ELR (cell line): ENCODE data around the gene TM4SF4.

Source experiments
- DNase-seq: peaks from one replicate; pipeline ENCODE4 v3.0.0-alpha.2; 2015; ENCODE audit warnings: low read depth

Gene TM4SF4

GRCh38 chr3:149486726-149487125, 12.2 kb downstream of the TM4SF4 start:
- no peak for DNase-seq

GRCh38 chr3:149487598-149488197, 13.2 kb downstream of the TM4SF4 start:
- DNase-seq, result peak; percentile 56

GRCh38 chr3:149489060-149489690, 14.7 kb downstream of the TM4SF4 start:
- peak; percentile 60 for DNase-seq

DNA sequence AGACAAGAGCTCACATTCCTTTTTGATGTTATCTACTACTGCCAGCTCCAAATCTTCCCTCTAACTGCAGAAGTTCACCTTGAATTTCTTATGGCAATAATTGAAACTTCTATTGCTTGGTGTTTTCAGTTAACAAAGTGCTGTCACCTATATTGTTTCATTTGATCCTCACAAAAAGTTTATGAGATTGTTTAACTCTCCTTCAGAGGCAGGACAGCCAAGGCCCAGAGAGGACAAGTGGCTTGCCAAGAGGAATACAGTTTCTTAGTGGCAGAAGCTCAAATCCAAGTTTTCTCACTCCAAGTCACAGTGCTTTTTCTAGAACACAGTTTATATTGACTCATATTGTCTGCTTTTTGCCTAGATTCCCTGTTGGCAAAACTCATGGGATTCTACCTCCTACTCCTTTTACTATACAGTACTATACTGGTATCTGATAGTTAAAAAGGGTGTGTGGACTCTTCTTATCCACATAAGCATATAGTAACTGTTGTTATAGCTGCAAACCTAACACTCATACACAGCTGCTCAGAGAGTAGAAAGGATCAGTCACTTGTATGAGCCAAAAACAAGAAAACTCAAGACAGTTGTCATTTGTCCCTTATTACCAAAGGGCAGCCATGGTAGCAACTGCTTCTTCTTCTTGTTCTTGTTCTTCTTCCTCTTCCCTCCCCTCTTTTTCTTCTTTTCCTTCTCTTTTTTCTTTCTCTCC, 15.9 kb downstream of the TM4SF4 start:
- no peak for DNase-seq

DNA sequence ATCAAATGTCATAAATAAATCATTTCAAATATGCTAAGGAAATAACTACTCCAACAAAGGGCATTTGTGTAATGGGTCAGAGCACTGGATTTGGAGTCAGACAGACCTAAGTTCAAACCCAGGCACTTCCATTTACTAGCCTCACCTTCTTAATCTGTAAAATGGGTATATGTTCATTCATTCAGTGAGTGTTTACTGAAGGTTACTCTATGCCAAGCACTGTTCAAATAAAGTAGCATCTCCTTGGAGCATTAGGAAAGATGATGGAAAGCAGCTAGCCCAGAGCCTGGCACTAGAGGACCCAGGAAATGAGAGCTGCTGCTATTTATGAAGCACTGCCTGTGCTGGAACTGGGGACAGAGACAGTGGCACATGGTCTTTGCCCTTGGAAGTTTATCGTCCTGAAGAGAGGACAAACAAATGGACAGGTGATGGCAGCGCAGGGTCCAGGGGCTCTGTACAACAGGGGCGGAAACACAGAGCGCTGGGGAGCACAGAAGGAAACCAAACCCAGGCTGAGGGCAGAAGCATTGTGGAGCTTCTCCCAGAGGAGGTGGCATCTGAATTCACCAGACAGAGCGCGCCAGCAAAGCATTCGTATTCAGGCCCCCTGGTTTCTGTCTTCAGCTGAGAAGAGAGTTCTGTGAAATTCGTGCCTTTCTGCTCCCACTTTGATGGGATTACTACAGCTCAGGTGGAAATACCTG, 19.0 kb downstream of the TM4SF4 start:
- no peak for DNase-seq

DNA sequence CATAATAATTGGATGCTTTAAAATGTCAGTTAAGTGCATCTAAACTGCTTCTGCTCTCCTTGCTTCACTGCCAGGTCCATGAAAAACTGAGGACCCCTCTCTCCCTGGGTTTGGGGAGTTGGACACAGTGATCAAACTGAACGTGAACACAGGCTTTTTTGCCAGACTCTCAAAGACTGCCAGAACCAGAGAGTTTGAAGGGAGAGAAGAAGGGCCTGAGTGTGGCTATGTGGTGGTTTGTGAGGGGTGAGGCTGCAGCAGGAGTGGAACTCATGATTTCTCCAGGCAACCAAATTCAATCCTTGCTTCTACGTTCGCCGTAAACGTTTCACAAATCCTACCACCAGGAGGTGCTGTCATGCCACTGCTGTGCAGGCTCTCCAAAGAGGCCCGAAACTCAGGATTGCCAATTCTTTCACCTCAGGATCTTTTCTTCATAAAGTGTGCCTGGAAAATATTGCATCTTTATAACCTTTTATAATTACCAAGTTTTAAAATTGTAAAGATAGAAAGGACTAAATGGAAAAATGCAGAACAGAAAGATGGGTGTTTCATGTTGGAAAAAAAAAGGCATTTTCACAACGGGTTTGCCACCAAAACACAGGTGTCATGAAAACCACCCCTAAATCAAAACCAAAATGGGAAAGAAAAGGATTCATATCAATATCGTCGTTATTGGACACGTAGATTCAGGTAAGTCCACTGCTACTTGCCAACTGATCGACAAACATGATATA, 19.7 kb downstream of the TM4SF4 start:
- peak; percentile 62 for DNase-seq

DNA sequence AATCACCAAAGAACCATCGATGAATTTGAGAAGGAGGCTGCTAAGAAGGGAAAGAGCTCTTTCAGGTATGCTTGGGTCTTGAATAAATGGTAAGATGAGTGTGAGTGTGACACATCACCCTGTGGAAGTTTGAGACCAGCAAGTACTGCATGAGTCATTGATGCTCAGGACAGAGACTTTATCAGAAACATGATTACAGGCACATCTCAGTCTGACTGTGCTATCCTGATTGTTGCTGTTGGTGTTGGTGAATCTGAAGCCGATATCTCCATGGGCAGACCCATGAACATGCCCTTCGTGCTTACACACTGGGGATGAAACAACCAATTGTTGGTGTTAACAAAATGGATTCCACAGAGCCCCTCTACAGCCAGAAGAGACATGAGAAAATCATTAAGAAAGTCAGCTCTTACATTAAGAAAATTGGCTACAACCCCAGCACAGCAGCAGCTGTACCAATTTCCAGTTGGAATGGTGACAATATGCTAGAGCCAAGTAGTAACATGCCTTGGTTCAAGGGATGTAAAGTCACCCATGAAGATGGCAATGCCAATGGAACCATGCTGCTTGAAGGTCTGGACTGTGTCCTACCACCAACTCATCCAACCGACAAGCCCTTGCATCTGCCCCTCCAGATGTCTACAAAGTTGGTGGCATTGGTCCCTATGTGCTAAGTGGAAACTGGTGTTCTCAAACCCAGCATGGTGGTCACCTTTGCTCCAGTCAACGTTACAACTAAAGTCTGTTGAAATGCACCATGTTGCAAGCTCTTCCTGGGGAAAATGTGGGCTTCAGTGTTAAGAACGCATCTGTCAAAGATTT, 20.5 kb downstream of the TM4SF4 start:
- peak; percentile 89 for DNase-seq

DNA sequence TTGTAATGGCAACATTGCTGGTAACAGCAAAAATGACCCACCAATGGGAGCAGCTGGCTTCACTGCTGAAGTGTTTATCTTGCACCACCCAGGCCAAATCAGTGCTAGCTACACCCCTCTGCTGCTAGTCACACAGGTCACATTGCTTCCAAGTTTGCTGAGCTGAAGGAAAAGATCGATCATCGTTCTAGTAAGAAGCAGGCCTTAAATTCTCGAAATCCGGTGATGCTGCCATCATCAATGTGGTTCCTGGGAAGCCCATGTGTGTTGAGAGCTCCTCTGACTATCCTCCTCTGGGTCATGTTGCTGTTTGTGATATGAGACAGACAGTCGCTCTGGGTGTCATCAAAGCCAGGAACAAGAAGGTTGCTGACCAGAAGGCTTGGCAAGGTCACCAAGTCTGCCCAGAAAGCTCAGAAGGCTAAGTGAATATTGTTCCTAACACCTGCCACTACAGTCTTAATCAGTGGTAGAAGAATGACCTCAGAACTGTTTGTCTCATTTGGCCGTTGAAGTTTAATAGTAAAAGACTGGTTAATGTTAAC, 21.2 kb downstream of the TM4SF4 start:
- DNase-seq, result no peak

DNA sequence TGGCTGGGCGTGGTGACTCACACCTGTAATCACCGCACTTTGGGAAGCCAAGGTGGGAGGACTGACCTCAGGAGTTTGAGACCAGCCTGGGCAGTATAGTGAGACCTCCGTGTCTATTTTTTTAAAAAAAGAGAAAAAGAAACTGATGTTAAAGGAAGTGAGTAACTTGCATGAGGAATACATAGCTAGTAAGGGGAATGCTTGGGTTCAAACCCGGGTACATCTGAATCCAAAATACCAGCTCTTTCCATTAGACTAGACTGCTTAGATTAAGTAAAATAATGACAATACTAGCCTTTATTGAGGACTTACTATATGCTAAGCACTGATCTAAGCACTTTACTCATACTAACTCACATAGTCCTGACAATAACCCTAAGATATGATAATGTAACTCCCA, 22.4 kb downstream of the TM4SF4 start:
- DNase-seq, result no peak

GRCh38 chr3:149497966-149498670, 23.6 kb downstream of the TM4SF4 start:
- DNase-seq, result no peak

DNA sequence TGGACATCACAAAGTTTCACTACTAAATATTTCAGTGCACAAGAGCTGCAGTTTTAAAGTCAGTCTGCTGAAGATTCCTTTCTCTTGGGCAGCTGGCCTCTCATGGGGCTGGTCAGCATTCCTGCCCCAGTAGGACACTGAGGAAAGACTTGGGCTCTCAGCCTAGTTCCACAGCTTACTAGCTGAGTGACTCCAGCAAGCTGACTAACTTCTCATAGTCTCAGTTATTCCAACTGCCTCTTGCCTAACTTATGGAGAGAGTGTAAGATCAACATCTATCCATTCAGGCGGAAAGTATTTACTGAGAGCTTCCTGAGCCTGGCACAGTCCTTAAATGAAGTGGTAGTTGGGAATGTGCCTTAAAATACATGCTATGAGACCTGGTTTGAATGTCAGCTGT, 27.0 kb downstream of the TM4SF4 start:
- DNase-seq, result peak; percentile 63

DNA sequence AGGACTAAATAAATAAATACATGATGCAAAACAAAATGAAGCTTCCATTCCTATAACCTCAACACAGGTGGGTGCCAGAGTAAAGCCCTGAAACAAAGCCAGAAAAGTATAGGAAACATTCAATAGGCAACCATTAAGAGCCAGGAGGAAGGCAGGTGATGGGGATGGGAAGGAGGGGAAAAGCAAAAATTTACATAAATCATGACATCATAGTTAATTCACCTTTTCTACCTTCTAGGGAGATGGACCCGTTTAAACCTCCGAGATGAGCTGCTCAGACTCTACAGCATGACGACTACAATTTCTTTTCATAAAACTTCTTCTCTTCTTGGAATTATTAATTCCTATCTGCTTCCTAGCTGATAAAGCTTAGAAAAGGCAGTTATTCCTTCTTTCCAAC, 27.9 kb downstream of the TM4SF4 start:
- no peak for DNase-seq

DNA sequence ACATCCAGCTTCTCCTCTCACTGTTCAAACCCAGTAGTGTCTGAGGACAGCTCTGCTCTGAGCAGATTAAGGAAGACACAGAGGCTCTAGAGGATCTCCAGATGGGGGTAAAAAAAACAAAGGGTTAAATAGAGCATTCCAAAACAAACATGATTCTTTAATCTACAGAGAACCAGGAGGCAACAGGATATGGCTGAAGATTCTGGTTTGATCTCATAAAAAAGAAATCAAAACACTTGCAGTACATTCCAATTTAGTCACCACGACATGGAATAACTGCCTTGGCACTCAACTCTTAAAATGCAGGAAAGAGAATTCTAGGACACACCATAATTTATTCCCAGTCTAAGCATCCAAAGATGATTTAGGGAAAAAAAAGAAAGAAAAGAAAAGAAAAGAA, 32.0 kb downstream of the TM4SF4 start:
- peak; percentile 50 for DNase-seq

DNA sequence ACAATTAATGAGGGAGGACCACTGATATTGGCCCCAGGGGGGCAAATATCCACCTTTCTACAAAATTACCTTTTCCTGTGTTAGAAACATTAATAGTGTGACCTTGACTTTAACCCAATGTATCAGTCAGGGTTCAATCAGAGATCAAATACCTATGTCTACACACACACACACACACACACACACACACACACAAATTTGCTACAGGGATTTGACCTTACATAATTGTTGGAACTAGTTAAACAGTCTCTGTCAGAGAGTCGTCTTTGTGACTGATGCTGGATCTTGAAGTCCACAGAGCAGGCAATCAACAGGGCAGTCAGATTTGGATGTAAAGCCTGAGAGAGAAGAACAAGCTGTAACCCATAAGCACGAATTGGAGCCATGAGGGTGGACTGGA, 32.5 kb downstream of the TM4SF4 start:
- DNase-seq, result no peak

DNA sequence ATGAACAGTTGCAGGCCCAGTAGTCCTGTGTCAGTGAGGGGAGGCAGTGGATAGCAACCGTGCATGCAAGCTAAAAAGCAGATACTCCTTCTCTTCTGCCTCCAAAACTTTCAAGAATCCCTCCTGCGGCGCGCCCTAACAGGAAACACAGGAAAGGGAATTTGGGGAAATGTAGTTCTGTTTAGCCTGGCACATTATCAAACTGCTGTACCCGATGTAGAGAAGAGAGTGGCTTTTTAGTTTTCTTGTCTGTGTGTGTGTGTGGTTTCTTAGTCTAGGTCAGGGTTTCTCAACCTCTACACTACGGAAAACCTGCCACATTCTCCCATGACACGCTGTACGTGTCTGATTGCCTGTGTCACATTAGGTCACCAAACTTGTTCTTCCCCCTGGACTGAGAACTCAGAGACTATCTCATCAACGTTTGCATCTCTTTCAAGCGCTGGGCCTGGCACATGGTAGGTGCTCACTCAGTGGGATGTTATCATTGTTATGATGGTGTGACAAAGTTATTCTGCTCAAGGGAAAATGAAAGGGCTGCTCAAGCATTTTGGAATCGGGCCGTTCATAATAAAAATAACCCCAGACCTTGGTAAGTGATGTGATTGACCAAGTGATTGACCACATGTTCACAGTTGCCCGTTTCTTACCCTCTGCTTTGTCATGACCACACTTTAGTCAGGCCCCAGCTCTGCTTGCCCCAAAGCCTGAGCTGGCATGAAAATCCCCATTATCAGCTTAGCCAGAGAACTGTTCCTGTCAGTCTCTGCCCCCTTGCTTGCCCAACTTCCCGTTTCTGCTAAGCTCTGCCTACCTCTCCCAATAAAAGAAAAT, 33.2 kb downstream of the TM4SF4 start:
- DNase-seq, result peak; percentile 33

DNA sequence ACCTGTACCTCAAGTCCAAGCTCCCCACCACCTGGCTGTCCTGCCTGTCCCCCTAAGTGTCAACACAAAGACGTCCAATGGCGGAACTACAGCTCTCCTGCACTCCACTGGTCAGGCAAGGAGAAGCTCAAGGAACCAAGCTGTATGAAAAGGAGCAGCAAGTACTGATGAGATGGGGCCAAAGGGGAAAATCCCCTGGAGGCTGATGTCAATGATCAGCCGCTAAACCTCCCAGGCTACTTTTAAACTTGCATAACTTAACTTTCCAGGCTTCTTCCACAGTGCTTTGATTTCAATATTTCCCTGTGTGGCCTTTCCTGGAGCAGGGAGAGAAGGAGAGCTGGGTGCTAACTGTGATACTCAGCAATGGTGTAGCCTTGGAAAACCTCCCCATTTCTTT, 35.0 kb downstream of the TM4SF4 start:
- no peak for DNase-seq

- DNase-seq, result no peak
Observed at GRCh38 chr3:149510480-149510879, 36.0 kb downstream of the TM4SF4 start.

- DNase-seq, result no peak
Observed at GRCh38 chr3:149511040-149511626, 36.6 kb downstream of the TM4SF4 start.
